Thyroid gland (tissue), 4 donors: ENCODE results near the gene AURKB.

ENCODE experiments used
- CTCF ChIP-seq, 6 experiments: fragments of 200-600 bp in 3 of 6; fragments of 450-650 bp in 3 of 6; sonication (generic) in 3 of 6; IDR thresholded peaks; one replicate each; pipeline ENCODE4 v1.5.1; 2016 to 2019; ENCODE audit warnings: antibody characterized with exemption in 6 of 6, mild to moderate bottlenecking in 2 of 6, inconsistent platforms in 1 of 6, moderate library complexity in 1 of 6
- POLR2A ChIP-seq, 2 donors: fragments of 450-650 bp; IDR thresholded peaks; one replicate each; pipeline ENCODE4 v1.6.1; 2017; ENCODE audit warnings: antibody characterized with exemption in 2 of 2, mild to moderate bottlenecking in 2 of 2, moderate library complexity in 1 of 2

DNA sequence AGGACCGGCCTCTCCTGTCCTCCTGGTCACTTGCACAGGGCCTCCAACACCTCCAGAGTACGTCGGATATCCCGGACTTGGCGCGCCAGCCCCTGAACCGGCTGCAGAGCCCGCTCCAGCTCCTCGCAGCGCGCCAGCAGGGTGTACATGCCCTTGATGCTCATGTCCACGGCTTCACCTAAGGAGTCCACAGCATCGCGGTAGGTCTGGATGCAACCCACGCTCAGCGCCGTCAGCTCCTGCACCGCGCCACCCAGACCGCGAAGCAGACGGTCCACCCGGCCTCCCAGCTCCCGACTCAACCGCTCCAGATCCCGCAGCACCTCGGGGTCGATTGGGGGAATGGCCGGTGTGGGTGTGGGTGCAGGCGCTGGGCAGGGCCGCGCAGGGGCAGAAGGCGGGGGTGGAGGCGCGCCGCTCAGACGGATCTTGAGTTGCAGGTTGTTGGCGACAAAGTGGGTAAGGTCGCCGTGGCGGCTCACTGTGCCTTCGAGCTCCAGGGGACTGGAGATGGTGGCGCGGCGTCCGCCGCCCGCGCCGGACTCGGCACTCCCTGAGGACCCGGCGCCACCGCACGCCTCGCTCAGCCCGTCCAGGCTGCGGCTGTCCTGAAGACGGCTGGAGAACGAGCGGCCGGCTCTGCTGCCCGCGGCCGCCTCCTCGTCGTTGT is 21.2 kb downstream of the AURKB start:
- TF ChIP-seq CTCF (IDR thresholded peaks at IDR 0.05) (no peak), POLR2A (IDR thresholded peaks at IDR 0.05) (no peak)
